Mucosa of descending colon (tissue), 3 donors: ENCODE measurements around the gene HDGF. TPM values are rescaled to one million over a fixed set of nuclear protein-coding genes. Genes with fewer than 3 reads are reported as not detected.

Source experiments
- ATAC-seq: fragments of 200-7000 bp; cut with Tn5 transposase; one replicate; pipeline ENCODE4 v1.9.1; 2020; ENCODE audit warnings: mild to moderate bottlenecking, moderate library complexity
- DNase-seq, 3 donors: peaks; one replicate each; pipeline ENCODE4 v3.0.0-alpha.2; 2020
- H3K36me3 ChIP-seq: fragments of 200-600 bp; one replicate; pipeline ENCODE4 v1.8.0; 2021; ENCODE audit warnings: low read depth, mild to moderate bottlenecking
- H3K4me1 ChIP-seq: fragments of 200-600 bp; one replicate; pipeline ENCODE4 v1.8.0; 2021; ENCODE audit warnings: low read depth, mild to moderate bottlenecking
- H3K4me3 ChIP-seq: fragments of 200-600 bp; one replicate; pipeline ENCODE4 v1.8.0; 2021; ENCODE audit warnings: mild to moderate bottlenecking
- H3K9me3 ChIP-seq: fragments of 200-600 bp; one replicate; pipeline ENCODE4 v1.8.0; 2021; ENCODE audit warnings: mild to moderate bottlenecking
- CTCF ChIP-seq: fragments of 200-600 bp; IDR thresholded peaks from one replicate; pipeline ENCODE4 v1.8.0; 2022; ENCODE audit warnings: antibody characterized with exemption, mild to moderate bottlenecking
- intact Hi-C, 2 donors: fragments of 100-400 bp; cut with DNase I in 1 of 2; cut with micrococcal nuclease in 1 of 2; formaldehyde crosslinking; loops; one replicate each; pipeline versions ENCODE4 v1.11.0 to v1.11.1; 2022; cut with DNase I, micrococcal nuclease
- total RNA-seq, 3 donors: library from RNA; stranded (reverse); fragmentation: NEBNext Ultra II Directional in 2 of 3; extraction: Animal tissue kit (Norgen Biotek cat#: 25700) in 2 of 3; gene quantifications; one replicate each; pipeline versions ENCODE4 v1.2.1 to v1.2.4, GENCODE V29; 2021 to 2023
- donor health status: DM: no; HTN: no; CAD: no; lungs with moderate emphysema.
- donor health status: DM: no; HTN: no; CAD: no.
- donor health status: DM: no; HTN: yes; CAD: no.

The HDGF gene
- total RNA-seq, 3 donors from 2014 or later: 196 to 264 (median 221) TPM

DNA sequence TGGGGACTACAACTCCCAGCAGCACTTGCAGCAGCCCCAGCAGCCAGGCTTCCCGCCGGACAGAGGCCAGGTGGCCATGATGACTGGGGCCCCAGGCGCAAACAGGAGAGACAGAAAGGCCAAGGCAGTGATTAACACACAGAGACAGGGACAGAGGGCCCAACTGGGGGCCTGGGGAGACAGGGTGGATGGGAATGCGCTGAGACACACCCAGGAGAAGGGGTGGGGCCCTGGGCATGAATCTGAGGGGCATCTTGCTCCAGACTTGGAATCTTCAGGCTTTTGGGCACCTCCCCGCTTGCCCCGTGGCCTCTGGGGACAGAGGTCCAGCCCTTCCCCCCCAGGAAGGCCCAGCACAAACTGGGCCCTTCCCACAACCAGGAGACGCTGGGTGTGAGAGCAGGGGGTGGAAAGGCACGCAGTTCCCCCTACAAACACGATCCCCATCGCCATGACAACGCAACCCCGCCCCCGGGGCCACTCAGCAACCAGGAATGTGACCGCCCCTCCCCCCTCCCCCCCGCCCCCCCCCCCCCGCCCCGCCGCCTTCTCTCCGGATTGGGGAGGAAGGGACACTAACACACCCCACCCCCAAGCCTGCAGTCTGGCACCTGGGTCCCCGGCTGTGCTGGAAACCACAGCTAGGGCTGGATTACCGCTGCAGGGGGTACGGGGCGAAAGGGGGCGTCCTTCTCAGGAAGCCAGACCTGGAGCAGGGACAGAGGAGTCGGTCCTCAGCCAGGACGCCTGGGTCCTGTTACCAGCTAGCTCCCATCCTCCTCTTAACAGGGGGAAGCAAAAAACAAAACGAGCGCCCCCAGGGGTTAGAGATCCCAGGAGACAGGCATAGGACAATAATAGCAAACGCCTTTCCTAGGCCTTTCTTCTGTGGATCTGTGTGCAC is 4.5 kb downstream of the HDGF start:
- Histone ChIP-seq H3K4me1 (peaks cover 41% of the 10 kb centered on the region), H3K4me3 (no peak overlapping the region), H3K9me3 (no peaks in the 10 kb centered on the region), H3K36me3 (peaks cover 7% of the 10 kb centered on the region)
- intact Hi-C loops: no loop called here
- no peak for TF ChIP-seq CTCF
- DNase-seq: peak; percentile 88 to 94 (median 90)
- ATAC-seq: peak; percentile 48

DNA sequence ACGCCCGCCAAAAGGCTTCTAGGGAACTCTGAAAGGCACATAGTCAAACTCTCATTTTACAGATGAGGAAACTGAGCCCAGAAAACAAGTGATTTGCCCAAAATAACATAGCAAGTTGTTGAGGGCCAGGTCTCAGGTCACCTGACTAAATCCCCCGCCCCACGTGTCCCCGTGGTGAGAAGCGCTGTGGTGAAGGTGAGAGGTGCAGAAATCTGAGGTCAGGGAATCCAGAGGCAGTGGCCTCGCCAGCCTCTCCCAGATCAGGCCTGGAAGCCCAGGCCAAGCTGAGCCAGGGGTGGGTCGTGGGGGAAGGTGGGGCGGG is 5.1 kb downstream of the HDGF start:
- no peak for TF ChIP-seq CTCF
- Histone ChIP-seq H3K4me3 (no peak overlapping the region), H3K4me1 (peaks cover 45% of the 10 kb centered on the region), H3K9me3 (no peaks in the 10 kb centered on the region), H3K36me3 (peaks cover 7% of the 10 kb centered on the region)
- no peak for ATAC-seq
- no peak for DNase-seq
- intact Hi-C loops: no loop called here

GRCh38 chr1:156745881-156746280 is 5.6 kb downstream of the HDGF start:
- DNase-seq (no peak), ATAC-seq (no peak)
- peaks cover 46% of the 10 kb centered on the region for H3K4me1 ChIP-seq
- intact Hi-C loops: no loop called here
- no peaks in the 10 kb centered on the region for H3K9me3 ChIP-seq
- H3K4me3 ChIP-seq: no peak overlapping the region
- peaks cover 7% of the 10 kb centered on the region for H3K36me3 ChIP-seq
- TF ChIP-seq CTCF: no peak

GRCh38 chr1:156744786-156745419 is 6.6 kb downstream of the HDGF start:
- TF ChIP-seq CTCF: no peak
- no peak overlapping the region for H3K4me3 ChIP-seq
- no peak for ATAC-seq
- peak in 1 of 3 donors; percentile 40 for DNase-seq
- H3K9me3 ChIP-seq: no peaks in the 10 kb centered on the region
- intact Hi-C loops: no loop called here
- H3K4me1 ChIP-seq: peaks cover 45% of the 10 kb centered on the region
- H3K36me3 ChIP-seq: peaks cover 7% of the 10 kb centered on the region

DNA sequence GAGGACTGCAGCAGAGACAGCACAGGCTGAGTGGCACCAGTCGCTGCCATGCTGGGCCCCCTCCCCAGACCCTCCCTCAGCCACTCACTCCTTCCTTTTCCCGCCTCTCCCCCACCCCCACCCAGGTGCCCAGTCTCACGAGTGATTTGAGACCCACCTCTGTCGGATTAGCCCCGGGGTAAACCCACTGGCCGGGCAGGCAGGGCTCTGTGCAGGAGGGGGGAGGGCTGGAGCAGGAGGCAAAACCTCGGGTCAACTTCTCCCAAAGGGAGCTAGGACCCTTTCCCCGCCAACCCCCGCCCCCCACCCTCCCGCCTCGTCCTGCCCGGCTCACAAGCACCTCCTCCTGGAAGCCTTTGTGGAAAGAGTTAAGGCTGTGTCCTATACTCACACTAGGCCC is 7.1 kb downstream of the HDGF start:
- H3K9me3 ChIP-seq: no peaks in the 10 kb centered on the region
- no peak for ATAC-seq
- TF ChIP-seq CTCF: no peak
- peaks cover 7% of the 10 kb centered on the region for H3K36me3 ChIP-seq
- peak in 1 of 3 donors; percentile 50 for DNase-seq
- peaks cover 42% of the 10 kb centered on the region for H3K4me1 ChIP-seq
- H3K4me3 ChIP-seq: no peak overlapping the region
- intact Hi-C loops: no loop called here
